GM18858 (cell line): ENCODE data around the gene PDE9A.

ENCODE experiments used
- ATAC-seq: cut with Tn5 transposase; IDR thresholded peaks from one replicate; pipeline ENCODE4 v1.9.1; 2021; ENCODE audit not compliant: unreplicated experiment

Gene PDE9A

GRCh38 chr21:42753804-42754203, 100.4 kb downstream of the PDE9A start:
- ATAC-seq = no peak

DNA sequence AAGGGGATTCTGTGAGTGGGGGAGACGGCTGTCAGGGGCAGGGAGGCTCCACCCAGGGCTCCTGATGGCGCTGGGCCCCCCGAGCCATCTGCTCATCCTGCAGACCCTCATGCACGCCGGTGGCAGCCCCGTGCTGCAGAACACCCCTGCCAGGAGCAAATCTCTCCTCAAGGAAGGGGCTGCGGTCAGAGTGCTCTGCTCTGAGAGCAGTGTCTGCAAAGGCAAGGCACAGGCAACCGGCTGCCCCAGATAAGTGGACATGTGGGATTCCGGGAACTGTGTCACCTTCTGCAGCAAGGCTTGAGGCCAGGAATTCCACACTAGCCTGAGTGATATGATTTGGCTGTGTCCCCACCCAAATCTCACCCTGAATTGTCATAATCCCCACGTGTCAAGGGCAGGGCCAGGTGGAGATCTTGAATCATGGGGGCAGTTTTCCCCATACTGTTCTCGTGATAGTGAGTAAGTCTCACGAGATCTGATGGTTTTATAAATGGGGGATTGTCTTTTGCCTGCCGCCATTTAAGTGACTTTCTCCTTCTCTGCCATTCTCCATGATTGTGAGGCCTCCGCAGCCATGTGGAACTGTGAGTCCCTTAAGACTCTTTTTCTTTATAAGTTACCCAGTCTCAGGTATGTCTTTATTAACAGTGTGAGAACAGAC, 101.0 kb downstream of the PDE9A start:
- no peak for ATAC-seq

DNA sequence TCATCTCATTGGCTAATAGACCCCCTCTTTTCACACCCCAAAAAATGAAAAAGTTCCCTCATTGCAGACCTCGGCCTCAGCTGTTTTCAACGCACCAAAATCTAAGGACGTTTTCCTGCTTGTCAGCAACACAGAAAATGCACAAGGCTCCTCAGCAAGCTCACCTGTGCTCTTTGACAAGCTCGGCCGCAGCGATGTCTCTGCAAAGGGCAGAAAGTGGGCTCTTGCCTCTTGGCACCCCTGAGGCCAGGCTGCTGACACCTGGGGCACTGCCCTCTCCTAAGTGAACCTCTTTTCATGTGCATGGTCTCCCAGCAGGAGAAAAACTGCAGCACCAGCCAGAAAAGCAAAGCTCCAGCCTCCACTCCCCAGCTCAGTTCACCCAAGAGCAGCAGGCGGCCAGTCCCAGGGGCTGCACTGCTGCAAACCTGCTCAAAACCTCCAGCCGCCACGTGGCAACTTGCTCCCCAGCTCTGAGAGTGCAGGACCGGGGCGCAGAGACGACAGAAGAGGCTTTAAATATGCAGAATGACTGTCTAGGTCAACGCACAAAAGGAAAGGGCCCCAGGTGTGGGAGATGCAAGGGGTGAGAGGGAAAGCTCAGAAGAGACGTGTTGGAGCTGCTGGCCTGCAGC, 101.7 kb downstream of the PDE9A start:
- no peak for ATAC-seq

DNA sequence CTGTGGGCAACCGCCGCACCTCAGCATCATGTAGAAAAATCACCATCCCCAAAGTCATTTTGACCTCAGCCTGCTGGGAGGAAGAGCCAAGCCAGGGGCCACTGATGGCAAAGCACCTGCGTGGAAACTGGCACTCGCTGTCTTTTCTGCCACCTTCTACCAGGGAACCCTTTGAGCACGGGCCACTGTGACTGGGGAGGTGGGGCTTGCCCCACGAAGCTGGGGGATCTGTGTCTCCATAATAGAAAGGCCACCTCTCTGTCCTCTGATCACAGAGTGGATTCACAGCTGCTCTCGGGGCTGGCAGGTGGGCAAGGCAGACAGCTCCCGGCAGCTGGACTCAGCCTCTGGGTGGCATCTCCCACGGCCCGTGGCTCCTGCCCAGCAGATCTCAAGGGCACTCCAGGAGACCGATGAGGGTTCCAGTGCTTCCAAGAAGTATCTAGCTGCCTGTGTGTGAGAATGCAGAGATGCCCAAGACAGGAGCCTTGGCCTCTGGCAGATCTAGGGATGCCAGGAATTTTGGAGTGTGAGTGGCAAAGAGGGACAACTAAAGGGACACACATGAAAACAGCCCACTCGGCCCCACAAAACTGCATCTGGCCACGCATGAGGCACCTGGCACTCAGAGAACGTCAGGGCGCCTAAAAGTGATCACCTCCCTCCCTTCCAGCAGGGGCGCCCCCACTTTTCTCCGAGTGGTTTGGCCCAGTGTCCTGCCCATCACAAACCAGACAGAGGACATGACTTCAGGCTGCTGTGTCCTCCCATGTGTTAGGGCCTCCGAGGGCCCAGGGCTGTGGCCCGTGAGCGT, 102.6 kb downstream of the PDE9A start:
- ATAC-seq = no peak

- ATAC-seq = no peak
These were observed 103.3 kb downstream of the PDE9A start for GRCh38 chr21:42756580-42757250.

- ATAC-seq = no peak
These were observed 104.0 kb downstream of the PDE9A start for GRCh38 chr21:42757422-42757821.

GRCh38 chr21:42757826-42758655, 104.6 kb downstream of the PDE9A start:
- ATAC-seq = no peak

DNA sequence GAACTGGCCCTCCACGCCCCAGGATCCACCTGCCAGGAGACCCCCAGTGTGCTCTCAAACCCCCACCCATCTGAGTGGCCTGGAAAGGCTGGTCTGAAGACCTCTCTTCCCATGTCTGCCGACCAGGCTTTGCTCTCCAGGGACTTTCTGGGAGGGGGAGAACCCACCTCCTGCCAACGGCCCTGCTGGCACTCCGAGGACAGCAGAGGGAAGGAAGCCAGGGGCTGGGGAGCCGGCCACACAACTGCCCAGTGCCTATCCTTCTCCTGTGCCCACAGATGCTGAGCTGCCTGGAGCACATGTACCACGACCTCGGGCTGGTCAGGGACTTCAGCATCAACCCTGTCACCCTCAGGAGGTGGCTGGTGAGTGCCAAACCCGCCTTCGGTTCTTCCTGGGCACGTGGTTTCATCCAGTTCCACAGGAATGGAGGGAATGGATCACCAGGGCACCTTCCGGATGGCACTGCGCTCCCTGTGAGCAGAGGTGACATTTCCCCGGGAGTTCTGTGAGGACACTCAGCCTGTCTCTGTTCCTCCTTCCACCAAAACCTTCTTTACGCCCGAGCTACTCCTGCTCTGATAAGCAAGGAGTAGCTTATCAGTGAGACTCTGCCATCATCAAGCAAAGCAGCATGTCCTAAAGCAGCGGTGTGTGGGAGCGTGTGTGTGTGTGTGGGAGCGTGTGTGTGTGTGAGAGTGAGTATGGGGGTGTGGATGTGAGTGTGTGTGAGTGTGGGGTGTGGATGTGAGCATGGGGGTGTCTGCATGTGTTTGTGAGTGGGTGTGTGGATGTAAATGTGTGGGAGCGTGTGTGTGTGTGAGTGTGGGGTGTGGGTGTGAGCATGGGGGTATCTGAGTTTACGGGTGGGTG, 105.5 kb downstream of the PDE9A start:
- no peak for ATAC-seq

GRCh38 chr21:42759594-42759927, 106.1 kb downstream of the PDE9A start:
- no peak for ATAC-seq

GRCh38 chr21:42760361-42760950, 107.0 kb downstream of the PDE9A start:
- ATAC-seq = no peak

- no peak for ATAC-seq
These were observed 107.7 kb downstream of the PDE9A start for GRCh38 chr21:42760951-42761751.

DNA sequence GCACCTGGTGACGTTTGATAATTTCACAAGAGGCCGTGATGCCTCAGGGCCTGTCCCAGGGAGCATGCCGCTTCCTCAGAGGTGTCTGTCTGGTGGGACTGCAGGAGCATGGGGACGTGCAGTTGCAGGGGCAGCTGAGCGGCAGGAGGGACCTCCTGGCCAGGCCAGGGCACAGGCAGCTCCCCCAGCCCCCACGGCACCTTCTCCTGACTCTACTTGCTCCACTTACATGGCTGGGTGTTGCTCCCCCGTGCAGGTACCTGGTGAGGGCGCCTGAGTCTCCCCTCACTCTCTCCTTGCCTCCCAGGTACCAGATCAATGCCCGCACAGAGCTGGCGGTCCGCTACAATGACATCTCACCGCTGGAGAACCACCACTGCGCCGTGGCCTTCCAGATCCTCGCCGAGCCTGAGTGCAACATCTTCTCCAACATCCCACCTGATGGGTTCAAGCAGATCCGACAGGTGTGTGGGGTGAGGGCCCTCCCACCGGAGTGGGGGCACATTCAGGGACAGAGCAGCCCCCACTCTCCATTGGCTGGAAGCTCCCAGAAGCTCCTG, 108.4 kb downstream of the PDE9A start:
- no peak for ATAC-seq

DNA sequence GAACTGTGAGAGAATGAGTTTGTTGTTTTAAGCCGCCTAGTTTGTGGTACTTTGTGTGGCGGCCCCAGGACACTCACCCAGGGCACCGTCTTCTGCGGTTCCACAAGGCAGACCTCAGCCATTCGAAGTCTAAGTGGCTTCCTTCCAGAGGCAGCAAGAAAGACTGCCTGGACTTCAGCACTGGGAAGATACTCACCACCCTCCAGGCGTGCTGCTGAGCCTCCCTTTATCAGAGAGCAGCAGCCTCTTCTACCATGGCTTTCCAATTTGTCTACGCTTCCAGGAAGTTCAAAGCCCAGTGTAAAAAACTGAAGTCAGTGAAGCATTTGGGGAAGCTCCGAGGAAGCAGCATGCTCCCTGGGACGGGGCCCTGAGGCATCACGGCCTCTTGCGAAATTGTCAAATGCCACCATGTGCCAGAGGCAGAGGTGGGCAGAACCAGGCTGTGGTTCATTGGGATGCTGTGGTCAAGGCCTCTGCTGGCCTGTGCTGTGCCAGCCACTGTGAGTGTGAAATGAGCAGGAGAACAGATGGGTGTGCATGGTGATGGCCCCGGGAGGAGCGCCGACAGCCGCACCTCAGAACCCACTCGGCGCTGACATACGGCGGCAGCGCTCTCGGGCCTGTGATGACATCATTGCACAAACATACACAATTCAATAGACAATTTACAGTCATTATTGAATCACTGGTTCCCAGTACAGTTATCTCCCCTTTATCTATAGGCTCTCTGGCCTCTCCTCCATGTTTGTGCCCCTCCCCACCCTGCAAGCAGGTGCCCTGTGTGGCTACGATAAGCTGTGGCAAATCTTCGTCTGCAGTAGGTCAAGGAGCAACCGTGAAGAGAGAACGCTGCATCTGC, 110.4 kb downstream of the PDE9A start:
- ATAC-seq = no peak

GRCh38 chr21:42764443-42764760, 111.0 kb downstream of the PDE9A start:
- ATAC-seq = no peak

DNA sequence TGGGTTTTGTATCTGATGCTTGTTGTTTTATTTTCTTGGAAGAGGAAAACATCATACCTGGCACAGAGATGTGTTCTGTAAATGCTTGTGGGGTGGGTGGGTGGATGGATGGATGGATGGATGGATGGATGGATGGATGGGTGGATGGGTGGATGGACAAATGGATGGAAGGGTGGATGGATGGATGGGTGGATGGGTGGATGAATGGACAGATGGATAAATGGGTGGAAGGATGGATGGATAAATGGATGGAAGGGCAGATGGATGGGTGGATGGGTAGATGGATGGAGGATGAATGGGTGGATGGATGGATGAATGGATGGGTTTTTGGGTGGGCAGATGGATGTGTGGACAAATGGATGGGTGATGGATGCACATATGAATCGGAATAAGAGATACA, 111.5 kb downstream of the PDE9A start:
- no peak for ATAC-seq

DNA sequence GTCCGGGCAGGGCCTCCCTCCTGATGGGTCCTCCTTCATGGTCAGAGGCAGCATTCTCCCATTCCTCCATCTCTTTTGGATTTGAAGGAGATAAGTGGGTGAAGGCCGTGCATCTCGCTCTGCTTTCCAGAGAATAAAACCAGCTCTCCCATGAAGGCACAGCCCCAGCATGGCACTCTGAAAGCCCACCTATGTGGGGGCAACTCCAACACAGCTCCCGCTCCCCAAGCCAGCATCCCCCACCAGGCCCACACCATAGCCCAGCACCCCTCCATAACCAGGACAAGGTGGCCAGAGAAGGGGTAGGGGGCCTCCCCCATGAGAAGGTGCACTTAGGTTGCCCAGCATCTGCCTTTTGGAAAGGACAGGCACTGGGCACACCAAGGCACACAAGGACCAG, 112.2 kb downstream of the PDE9A start:
- ATAC-seq = no peak

GRCh38 chr21:42766739-42767560, 113.5 kb downstream of the PDE9A start:
- no peak for ATAC-seq
